ENCODE results near the gene AGAP1.

The AGAP1 gene

DNA sequence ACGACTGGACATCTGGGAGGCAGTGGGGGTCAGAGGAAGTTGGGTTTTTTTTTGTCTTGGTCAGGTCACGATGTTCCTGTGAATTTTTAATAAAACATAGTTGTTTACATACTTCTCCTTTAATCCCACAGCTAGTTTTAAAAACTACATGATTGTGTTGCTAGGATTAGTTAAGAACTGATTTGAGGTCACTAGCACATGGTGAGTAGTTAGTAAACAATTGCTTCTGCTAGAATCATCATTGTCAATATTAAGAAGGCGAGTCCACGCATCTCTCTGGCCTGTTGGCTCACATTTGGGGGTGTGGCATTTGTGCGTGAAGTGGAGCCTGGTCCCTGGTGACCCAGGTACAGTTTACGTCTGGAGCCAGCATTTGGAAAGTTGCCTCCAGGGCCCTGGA lies 59.4 kb downstream of the AGAP1 start:
- DNase-seq = no peak

DNA sequence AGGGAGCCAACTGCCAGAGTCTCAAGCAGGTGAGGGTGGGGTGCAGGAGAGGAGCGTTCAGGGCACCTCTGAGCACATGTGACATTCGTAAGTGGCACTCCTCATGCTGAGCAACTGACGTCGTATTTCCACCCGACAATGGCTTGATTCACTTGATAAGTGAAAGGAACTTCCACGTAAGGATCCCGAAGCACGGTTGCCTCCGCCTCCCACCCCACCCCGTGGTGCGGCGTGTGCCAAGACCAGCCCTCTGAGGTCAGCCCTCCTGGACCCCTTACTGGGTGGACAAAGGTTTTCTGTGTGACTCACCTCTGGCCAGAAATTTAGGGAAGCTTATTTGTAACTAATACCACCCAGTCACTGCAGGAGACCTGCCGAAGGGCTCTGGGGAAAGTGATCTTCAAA lies 59.9 kb downstream of the AGAP1 start:
- DNase-seq = no peak

DNA sequence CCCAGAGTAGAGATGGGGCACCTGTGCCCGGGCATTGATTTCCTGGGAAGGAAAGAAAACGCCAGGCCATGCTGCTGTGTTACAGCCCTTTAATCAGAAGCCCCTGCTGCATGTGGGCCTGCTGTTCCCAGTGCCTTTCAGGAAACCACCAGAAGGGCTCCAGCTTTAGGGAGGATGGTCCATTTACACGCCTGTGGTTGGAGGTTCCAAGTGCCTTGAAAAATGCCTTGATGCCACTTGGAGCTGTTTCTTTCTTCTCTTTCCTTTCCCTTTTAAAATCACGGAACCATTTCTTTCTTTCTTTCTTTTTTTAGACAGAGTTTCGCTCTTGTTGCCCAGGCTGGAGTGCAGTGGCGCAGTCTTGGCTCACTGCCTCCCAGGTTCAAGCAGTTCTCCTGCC lies 60.5 kb downstream of the AGAP1 start:
- no peak for DNase-seq

DNA sequence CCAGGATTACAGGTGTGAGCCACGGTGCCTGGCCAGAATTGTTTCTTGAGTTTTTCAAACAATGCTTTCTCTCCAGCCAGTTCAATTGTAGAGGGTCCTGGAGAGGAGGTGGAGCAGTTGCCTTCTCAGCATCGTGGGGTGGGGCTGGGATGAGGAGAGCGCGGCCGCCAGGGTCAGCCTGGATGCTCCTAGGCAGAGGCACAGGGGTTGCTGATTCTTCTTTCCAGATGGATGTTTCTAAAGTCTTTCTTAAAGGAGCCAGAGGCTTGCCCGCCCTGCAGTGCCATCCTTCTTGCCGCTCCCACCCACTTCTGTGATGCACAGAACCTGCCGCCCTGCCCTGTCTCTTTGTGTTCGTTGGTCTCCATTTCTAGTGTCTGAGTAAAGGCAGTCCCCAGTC lies 61.1 kb downstream of the AGAP1 start:
- DNase-seq = no peak

DNA sequence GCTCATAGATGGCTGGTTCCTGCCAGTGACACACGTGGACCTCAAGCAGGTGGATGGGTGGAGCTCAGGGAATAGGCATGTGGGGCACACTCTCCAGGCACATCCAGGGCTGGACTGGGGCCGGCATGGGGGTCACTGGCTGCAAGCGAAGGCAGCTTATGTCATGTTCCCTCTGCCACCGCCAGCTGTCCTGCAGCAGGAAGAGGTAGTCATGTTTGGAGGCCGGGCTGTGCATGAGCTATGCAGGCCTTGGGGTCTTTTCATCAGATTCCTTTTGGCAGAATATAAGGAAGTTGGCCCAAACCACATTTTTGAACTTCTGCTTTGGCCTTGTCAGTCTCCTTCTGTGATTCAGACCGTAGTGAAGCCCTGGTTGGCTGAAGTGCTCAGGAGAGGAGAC lies 61.5 kb downstream of the AGAP1 start:
- no peak for DNase-seq

DNA sequence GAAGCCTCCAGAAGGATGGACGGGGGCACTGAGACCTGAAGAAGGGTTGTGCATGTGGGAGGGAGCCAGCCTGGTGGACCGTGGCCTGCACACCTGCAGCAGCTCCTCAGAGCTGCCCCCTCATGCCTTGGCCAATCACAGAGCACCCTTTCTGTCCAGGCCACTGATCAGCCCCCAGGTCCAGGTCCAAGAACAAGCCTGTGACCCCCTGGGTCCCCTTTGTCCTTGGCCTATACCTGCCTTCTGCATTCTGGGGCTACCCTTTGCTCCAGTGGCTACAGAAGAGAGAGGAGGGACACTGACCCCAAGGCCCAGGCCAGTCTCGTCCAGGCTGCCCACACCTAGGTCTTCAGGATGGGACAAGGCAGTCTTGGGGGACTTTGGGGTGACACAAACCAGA lies 62.2 kb downstream of the AGAP1 start:
- DNase-seq = no peak

DNA sequence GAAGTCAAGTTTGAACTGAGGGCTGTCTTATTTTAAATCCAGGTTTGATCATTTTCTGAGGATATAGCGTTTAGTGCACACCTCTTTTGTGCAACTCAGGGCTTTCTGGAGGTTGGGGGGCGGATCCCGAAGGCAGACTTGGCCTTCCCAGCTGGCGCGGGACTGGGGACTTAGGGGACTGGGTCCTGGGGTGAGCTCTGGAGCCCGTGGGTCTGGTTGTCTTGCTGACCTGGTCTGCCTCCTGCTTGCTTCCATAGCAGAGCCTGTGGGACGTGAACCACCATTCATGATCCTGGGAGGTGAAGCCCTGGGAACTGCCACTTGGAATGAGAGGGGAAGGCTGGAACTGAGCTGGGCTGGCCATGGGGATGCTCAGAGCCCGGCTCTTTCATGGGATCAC lies 63.1 kb downstream of the AGAP1 start:
- no peak for DNase-seq

DNA sequence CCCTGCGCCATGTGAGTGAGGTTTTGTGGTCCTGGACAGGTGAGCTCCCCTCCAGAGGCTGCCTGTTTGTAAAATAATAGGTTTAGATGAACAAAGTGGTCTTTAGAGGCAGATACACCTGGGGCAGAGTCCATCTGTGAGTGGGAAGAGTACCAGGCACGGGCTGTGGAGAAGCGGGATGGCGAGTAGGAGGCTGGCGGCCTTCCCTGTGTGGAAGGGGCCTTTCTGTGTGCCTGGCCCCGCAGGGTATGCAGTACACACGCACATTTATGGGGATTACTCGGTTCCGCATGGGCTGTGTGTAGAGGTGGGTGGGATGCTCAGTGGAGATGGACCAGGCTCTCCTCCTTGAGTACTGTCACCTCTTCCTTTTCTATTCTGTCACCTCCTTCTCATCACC lies 64.1 kb downstream of the AGAP1 start:
- DNase-seq = no peak

DNA sequence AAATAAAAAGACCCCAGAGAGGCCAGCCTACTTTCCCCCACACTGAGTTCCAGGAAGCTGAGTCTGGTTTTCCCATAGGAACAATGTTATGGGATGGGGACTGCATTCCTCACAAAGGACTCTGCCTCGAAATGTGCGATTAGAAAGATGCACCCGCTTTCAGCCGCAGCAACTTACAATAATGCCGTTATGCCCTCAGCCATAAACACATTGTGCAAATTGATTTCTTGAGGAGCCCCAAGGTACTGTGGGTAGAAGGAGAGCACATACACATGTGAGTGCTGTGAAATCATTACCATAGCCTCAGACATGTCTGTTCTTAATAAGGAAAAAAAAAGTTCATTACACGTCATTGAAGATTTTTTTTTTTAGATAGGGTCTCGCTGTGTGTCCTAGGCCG lies 64.7 kb downstream of the AGAP1 start:
- no peak for DNase-seq

DNA sequence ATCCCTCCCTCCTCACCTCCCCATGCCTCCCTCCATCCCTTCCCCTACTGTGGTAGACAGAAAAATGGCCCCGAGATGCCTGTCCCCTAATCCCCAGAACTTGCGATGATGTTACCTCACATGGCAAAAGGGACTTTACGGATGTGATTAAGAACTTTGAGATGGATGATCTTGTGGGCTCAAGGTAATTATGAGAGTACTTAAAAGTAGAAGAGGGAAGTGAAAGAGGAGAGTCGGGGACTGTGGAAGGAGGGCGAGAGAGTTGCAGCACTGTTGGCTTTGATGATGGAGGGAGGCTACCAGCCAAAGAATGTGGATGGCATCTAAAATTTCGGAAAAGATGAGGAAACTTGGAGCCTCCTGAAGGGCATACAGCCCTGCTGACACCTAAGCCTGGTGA lies 66.5 kb downstream of the AGAP1 start:
- no peak for DNase-seq

DNA sequence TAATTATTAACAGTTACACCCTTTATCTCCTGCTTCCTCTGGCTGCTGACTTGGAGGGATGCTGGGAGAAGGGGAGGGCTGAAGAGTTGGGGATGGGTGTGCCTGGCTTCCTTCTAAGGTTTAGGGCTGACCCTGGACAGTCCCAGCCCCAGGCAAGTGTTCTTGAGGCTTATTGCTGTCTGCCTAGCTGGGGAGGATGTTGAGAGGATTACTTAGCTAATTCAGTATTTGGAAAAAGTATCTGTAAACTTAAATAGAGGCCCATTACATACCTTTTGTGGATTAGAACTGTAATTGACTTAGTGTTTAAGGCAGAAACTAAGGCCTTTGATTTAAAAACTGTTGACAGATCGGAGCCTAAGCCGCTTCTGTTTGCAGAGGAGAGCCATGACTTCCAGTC lies 67.6 kb downstream of the AGAP1 start:
- no peak for DNase-seq

DNA sequence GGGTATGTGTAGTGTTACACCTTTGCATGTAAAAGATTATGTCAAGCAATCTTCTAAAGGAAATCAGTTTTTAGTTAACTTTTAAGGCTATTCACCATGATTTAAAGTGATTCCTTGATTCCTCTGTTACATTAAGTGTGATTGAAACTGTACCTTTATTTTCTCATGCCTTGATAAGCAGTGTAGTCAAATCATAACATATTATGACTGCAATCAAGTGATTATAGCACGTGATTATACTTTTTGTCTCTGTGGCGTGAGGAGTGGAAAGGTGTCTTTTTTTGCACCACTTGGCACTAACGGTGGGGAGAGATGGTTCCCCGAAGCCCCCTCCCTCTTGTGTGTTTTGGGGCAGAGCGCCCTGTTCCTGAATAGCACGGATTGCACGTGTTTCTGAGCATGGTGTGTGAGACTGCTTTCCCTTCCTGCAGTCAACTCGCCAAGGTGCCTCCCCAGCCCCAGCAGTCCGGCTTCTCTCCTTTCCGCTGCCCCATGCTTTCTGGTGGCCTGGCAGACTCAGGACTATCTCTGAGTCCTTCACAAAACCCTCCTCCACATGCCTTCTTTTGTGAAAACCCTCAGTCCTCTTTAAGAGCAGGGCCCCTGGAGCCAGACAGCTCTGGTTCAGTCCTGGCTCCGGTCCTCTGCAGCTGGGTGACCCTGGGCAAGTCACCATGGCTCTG lies 68.4 kb downstream of the AGAP1 start:
- no peak for DNase-seq

DNA sequence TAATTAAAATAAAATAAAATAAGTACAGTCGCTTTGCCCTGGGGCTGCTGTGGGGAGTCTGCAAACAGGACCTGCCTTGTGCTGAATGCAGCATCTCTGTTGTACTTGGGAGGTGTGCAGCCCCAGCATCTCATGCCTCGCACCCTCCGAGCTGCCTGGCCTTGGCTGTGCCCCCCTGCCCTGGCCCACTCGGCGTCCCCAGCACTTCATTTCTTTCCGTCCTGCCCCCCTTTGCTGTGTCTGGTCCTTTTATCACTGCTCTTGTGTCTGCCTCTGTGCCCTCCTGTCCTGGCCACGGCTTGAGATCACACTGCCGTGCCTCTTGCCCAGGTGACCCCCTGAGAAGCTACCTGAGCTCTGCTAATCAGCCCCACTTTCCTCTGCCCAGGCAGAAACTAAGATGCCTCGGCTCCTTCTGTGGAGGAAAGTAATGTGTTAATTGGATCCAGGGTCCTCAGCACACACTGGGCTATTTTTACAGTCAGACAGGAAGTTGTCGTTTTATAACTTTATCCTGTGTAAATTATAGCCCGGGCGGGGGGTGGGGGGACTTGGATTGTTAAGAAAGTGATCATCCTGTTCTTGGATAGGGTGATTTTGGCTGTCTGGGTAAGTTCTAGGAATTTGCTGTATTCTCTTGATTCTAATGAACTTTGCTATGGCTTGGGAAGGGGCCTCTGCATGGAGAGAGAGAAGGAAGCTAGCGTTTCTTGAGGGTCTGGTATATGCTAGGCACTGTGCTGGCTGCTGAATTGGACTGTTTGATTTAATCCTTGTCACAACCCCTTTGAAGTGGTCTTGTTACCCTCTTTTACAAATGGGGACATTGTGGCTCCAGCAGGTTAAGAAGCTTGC lies 69.4 kb downstream of the AGAP1 start:
- no peak for DNase-seq

DNA sequence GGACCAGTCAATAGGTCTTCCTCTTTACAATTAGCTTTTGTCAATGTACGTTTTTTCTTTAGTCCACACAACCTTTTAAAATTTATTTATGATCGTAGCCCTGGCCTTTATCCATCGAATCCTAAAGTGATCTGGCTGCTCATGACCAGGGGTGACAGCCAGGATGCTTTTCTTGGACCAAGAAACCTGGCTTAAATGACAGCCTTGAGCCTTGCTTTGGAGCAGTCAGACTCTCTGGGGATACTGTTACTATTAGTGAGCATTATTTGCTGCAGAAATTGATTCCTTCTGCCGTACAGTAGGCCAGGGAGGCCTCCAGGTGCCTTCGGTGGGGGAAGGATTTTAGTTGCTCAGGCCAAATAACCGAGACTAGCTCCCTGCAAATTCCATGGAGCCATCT lies 70.2 kb downstream of the AGAP1 start:
- DNase-seq = no peak

DNA sequence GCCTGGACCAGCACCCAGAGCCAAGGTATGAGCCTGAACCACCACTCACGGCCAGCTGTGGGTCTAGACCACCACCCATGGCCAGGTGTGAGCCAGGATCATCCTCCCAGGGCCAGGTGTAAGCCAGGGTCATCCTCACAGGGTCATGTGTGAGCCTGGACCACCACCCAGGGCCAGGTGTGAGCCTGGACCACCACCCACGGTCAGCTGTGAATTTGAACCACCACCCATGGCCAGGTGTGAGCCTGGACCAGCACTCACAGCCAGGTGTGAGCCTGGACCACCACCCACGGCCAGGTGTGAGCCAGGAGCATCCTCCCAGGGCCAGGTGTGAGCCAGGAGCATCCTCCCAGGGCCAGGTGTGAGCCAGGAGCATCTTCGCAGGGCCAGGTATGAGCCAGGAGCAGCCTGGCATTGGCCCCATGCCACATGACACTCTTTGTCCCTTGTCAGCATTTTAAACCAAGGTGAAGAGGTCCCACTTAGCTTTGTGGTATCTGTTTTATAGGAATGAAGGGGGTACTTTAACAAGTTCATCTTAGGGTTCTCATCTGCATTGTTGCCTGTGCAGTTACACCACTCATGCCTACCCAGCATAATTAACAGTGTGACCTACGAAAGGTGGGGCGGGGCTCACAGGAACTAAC lies 71.2 kb downstream of the AGAP1 start:
- DNase-seq = no peak

DNA sequence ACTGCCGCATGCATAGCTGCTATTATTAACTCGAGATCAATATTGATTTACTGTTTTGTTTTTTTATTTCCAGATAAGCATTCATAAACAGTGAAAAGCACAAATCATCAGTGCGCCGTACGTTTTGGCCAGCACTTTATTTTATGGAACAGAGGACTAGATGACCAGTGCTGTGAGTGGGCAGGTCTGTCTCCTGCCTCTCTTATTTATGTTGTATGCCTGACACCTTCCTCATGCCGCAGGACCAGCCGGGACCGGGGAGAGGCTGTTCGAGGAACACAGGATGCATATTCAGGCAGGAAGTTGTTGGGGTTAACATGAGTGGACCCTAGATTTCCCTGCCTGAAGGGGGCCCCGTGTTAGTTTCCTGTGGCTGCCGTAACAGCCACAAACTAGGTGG lies 72.6 kb downstream of the AGAP1 start:
- DNase-seq = no peak

DNA sequence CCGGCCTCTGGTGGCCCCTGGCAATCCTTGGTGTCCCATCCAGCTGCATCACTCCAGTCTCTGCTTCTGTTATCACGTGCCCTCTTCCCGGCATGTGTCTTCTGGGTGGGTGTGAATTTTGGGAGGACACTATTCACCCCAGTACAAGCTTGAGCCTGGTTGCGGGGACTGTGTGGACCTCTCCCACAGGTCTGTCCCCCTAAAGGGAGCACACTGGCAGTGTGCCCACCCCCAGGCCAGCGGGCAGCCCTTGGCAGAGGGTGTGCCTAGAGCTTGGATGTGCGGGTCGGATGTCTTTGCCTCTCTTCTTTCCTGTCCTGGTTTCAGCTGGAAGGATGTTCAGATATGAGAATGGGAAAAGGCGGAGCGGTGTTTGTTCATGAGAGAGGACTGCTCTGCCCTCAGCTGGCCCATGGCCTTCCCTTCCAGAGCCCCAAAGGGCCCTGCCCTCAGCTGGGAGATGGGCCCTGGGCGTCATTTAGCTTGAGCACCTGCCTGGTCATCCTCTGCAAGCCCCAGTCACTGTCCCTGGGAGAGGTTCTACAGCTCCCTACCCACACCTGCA lies 73.2 kb downstream of the AGAP1 start:
- DNase-seq = no peak

DNA sequence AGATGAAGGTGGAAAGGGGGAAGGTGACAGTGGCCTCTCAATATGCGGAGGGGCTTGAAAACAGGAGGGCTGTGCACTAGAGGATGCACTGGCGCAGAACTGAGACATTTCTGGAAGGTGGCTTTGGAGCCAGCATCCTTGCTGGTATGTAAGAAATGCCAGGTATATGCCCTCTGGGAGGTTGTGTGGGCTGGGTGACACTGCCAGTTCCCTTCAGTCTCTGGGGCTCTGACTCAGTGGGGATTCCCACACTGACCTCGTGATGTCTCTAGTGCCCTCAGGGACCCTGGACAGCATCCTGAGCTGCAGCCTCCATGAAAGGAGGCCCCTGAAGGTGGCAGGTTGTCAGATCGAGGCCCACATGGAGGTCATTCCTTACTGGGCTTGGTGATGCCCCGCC lies 74.0 kb downstream of the AGAP1 start:
- DNase-seq = no peak

DNA sequence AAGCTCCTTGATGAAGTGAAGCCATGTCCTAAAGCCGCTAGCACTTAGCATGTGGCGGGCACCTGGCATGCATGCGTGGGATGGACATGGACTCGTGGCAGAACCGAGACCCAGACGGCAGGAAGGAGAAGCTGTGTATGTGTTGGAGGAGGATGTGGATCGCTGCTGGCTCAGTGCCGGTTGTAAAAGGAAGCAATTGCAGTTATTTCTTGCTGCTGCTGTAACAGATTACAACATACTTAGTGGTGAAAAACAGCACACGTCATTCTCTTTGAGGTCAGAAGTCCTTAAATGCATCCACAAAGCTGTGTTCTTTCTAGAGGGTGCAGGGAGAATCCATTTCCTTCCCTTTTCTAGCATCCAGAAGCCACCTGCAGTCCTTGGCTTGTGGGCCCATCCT lies 74.6 kb downstream of the AGAP1 start:
- no peak for DNase-seq

DNA sequence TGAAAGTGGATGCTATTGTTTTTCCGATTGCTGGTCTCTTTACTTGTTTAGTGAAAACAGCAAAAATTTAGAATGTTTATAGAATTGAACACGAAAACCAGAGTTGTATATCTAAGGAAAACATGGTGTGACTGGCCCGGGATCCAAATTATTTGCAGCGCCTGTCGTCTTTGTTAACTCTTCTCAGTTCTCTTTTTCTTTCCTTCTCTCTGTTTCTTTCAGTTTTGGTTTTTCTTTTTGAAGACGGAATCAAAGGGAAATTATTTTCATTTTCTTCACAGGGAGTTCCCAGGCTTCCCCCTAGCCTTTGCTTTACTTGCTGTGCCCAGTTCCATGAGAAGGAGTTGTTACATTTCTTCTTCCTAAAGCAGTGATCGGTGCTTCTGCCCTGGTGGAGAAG lies 76.0 kb downstream of the AGAP1 start:
- DNase-seq = no peak

DNA sequence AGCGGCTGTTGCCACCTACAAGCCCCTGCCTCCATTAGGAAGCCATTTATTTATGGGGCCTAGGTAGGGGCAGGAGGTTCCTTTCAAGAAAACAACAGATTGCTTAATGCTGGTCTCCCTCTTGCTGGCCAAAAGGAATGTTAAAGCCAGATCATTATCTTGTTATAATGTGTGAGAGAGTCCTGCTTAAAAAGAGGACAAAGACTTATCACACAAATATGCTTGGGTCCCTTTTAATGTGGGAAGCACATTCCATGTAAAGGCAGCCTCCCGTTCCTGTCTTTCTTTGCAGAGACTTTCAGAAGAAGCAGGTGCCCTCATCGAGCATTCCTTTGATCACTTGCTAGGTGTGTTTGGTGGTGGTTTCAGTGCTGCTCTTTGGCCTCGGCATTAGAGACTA lies 76.4 kb downstream of the AGAP1 start:
- no peak for DNase-seq

DNA sequence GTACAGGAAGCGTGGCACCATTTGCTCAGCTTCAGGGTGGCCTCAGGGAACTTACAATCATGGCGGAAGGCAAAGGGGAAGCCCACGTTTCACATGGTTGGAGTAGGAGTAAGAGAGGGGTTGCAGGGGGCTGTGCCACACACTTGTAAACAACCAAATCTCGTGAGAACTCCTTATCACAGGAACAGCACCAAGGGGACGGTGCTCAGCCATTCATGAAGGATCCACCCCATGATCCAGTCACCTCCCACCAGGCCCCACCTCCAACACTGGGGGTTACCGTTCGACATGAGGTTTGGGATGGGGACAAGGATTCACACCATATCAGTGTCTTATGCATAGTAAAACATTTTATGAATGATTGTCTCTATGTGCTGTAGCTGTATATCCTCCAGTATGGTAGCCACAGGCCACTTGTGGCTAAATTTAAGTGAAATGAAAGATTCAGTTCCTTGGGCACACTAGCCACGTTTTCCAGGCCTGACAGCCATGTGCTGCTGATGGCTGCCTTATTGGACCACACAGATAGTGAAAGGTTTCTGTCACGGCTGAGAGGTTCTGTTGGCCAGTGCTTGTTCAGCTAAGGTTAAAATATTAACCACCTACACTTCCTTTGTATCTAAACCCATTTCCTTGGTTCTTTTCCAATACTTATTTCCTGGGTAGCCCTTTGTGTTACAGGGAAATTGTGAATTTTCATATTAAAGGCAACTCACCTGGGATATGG lies 77.3 kb downstream of the AGAP1 start:
- DNase-seq = no peak

DNA sequence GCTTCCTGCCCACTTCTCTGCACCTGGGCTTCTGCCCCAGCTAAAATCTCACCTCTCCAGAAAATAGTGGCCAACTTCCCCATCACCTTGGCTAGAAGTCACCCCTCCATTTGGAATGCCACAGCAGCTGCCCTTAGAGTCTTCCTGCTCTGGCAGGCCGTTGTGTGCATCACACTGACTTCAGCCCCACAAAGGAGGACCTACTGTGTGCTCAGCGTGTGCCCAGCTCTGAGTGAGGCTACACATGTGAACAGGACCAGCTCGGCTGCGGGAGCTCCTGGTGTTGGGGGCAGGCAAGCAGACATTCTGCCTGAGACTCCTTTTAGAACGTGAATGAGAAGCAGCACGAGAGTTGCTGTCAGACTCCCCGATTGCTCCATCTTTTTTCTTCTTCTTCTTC lies 78.7 kb downstream of the AGAP1 start:
- DNase-seq = no peak
